ENCODE data around the gene CDC42BPA.
"Not testable (repeated sequence)": the region's sequence is repeated elsewhere in the genome, so short reads cannot be mapped to it uniquely, and the experiment has no call there.

The CDC42BPA gene

DNA sequence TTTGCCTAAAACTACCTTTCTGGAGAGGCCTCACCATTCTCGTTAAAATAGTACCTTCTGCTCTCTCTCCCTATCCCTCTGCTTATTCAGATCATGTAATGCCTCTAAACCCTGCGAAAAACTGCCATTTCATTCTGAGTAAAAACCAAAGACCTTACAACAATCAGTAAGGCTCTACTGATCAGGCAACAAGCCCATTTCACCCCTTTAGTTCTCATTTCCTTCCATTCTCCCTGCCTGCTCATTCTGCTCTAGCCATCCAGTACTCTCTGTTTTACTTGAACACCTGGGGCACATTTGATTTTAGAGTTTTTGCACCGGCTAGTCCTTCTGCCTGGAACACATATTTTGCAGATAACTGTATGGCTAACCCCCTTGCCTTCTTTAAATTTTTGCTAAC, 190.4 kb downstream of the CDC42BPA start:
- no peak for DNase-seq (ENCODE audit: low spot score)

DNA sequence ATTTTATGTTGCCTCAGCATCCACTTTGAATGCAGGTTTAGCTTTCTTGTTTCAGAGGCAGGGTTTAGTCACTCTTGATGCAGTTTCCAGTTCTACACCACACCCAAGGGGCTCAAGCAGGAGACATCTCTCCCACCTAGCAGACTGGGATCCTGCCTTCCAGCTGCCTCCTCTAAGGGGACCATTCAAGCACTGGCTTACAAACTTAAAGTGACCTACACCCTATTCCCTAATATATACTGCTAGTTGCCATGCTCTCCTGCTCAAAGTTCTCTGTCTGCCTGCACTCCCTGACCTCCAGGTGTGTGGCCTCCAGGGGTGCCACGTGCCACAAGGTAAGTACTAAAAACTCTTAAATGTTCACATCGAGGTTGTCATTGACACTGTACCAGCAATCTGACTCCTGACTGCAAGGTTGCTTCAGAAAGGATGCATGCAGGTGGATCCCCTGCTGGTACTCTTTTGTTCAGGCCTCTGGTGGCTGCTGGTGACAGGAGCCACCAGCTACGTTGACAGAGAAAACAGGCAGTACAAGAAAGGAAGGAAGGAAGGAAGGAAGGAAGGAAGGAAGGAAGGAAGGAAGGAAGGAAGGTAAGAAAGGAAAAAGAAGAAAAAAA, 192.3 kb downstream of the CDC42BPA start:
- no peak for DNase-seq (ENCODE audit: low spot score)

DNA sequence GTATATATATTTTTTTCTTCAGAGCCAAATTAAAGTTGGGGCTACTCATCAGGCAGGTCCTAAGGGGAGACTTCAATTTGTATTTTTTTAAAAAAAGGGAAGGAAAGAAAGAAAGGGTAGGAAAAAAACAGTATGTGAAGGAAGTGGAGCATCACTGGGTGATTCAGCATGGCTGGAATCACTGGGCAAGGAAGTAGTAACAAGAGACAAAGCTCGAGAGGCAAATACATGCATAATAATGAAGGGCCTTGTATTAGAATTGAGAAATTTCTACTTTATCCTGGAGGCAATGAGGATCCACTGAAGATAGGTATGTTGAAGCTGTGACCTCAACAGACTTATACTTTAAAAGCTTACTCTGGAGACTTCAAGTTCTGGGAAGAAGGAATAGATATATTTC, 193.8 kb downstream of the CDC42BPA start:
- no peak for DNase-seq (ENCODE audit: low spot score)

DNA sequence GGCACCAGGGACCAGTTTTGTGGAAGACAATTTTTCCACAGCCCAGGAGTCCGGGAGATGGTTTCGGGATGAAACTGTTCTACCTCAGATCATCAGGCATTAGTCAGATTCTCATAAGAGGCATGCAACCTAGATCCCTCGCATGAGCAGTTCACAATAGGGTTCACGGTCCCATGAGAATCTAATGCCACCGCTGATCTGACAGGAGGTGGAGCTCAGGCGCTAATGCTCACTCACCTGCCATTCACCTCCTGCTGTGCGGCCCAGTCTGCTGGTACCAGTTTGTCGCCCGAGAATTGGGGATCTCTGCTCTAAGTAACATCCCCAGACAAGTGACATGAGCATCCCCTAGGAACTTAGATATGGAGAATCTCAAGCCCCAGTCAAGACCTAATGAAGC, 197.5 kb downstream of the CDC42BPA start:
- DNase-seq (ENCODE audit: low spot score), result no peak

DNA sequence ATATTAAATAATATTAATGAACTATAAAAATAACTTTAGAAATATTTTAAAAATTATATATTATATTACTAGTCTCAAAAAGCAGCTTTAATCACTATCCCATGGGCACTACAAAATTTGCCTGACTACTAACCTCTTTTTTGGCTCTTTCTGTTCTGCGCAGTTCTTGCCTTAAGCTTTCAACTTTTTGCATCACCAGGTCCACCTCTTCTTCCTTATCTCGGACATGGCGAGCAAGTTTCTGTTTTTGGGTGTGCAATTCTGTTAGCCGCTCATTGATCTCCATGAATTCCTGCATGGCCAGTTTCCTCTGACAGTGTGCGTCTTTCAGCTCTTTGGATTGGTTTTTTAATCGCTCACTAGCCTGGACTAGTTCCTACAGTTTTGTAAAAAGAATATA, 205.8 kb downstream of the CDC42BPA start:
- no peak for DNase-seq (ENCODE audit: low spot score)

DNA sequence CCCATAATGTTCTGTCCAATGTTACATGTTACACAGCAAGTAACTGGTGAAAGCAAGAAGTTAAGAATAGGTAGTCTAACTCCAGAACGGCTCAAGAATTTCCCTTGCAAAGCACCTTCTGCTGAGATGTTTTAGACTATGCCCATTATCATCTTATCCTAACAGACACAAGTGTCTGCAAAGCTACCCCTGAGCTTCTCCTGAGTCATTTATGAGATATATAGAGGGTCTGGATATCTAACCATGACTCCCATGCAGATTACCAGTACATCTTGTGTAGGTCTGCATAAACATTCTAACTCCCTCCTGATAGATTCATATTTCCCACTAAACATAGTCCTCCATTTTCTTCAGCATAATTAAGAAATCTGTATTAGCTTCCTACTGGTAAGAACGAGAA, 206.5 kb downstream of the CDC42BPA start:
- no peak for DNase-seq (ENCODE audit: low spot score)

DNA sequence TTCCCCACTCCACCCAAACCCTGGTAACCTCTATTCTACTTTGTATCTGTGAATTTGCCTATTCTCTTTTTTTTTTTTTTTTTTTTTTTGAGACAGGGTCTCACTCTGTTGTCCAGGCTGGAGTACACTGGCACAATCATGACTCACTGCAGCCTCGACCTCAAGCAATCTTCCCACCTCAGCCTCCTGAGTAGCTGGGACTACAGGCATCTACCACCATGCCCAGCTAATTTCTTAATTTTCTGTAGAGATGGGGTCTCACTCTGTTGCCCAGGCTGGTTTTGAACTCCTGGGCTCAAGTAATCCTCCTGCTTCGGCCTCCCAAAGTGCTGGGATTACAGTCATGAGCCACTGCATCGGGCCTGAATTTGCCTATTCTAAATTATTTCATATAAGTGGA, 213.0 kb downstream of the CDC42BPA start:
- not testable (repeated sequence) for DNase-seq (ENCODE audit: low spot score)

DNA sequence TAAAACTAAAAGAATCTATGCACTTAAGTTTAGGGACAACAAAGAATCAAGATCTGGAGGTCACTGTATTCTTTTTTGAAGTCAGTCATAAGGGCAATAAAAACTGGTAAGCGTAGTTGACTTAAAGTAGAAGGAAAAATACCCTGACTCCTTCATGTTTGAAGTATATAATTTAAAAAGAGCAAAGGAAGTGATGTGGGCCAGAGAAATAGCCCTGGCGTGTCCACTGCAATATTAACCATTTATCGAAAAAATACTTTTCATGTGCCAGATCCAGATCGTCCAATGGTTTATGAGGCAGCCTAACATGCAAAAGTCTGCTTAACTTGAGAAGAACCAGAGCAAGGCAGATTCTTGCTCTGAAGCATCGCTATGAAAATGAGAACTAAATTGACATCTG, 216.2 kb downstream of the CDC42BPA start:
- DNase-seq (ENCODE audit: low spot score), result no peak

DNA sequence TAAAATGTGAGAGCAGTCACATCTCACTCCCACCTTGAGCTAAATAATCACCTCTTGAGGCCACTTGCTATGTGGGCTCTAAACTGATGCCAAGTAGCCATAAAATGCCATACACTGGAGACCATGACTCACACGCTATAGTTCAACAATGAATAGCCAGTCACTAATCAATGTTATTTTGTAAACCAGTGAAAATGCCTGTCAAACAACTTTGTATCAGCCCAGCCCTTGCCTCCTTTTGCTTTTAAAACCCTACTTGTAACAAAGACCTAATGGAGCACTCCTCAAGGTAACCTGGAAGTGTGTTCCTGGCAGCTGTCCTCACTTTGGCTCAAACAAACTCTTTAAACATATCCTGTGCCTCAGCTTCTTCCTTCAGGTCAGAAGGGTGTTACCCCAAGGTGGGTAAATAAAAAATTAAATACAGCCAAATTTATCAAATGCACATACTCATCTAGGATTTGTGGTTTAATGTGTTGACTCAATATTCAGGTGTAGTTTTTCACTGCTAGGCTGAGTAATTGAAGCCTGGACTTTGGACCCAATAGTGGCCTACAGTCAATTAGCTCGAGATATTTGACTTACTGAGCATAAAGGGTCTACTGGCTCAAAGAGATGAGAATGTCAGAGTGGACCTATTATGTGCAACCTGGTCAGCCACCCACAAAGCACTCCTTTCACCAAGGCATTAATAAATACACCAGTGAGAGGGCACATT, 223.9 kb downstream of the CDC42BPA start:
- no peak for DNase-seq (ENCODE audit: low spot score)

DNA sequence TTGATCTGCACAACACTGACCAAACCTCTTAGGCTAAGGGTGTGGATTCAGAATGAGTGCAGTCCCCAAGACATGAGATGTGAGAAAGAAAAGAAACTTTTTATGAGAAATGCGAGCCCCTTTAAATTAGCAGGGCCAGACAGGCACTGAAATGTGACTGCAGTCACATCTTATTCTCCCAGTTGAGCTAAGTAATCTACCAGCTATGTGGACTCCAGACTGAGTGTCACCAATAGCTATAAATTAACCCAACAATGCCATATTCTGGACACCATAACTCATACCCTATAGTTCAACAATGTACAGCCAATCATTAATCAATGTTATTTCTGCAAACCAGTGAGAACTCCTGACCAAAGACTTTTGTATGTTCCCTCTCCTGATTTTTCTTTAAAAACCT, 225.0 kb downstream of the CDC42BPA start:
- no peak for DNase-seq (ENCODE audit: low spot score)

DNA sequence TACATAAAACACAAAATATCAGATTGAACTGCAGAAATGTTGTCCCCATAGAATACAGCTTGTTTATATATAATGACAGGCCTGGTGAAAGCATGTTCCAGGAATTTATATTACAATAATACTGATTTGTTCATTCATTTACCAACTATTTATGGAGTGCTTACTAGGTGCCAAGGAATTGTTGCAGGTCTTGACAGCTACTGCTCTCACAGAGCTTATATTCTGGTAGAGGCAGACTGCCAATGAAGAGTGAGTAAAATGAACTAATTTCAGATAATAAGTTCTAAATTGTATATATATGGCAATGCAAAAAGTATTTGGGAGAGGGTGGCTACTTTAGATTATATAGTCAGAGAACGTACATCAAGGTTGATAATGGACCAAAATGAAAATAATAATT, 226.2 kb downstream of the CDC42BPA start:
- DNase-seq (ENCODE audit: low spot score), result no peak

DNA sequence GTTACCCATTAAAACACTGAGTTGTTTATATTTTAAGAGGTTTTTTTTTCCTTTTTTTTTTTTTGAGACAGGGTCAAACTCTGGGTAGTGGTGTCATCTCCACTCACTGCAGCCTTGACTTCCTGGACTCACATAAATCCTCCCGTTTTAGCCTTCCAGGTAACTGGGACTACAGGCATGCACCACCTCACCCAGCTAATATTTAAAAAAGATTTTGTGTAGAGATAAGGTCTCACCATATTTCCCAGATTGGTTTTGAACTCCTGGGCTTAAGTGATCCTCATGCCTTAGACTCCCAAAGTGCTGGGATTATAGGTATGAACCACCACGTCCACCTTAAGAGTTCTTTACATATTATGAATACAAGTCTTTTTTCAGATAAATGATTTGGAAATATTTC, 231.7 kb downstream of the CDC42BPA start:
- DNase-seq (ENCODE audit: low spot score), result no peak

DNA sequence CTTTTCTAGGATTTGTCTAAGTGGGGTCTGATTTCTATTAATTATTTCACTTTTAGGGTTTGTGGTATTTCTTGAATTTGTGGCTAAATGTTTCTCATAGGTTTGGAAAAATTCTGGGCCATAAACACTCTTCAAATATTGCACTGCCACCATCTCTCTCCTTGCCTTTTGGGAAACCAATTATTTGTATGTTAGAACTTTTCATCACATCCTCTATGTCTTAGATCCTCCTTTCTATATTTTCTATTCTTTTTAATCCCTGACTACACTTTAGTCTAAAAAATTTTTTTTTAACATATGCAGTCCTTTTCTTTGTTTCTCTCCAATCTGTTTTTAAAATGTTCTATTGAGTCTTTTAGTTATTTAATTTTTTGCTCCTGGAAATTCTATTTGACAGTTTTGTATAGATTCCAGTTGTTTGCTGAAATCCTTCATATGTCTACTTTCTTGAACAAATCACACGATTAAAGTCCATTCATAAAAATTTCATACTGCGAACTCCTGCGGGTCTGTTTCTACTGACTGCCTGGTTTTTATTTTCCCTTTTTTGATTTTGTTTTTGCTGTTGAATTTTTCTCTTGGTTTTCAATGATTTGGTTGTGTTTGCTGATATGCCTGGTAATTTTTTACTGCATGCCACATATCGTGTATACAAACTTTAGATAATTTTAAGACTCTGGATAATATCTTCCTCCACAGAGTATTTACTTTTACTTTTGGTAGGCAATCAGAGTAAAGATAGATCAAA, 235.1 kb downstream of the CDC42BPA start:
- no peak for DNase-seq (ENCODE audit: low spot score)

DNA sequence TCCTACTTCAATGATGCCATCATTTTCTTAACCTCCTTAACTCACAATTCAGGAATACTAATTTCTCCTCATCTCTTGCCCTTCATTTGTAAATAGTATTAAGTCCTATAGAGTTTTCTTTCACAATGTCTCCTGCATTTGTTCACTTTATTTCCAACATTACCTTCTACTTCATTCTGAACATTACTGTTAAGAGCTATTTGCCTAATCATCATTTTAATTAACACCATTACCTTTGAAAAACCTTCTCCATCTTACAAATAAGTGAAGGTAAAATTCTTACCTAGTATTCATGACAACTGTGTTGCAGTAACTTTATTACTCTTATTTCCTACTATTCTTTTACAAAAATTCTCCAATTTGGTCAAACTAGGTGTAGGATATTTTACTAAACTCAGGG, 240.5 kb downstream of the CDC42BPA start:
- DNase-seq (ENCODE audit: low spot score), result no peak

DNA sequence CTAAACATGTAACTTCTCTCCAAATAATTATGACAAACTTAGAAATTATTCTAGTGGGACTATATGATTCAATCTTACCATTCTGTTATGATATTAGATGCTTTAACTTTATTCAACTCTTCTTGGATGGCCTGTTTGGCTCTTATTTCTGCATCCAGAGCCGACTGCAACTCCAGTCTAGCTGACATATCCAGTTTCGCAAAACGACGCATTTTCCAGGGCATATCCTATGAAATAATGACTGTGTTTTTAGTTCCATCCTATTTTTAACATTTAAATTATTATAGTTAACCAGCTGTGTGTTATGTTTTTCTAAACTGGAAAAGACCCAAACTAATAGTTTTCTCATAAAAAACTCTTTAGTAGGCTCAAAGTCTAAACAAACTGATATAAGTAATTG, 244.5 kb downstream of the CDC42BPA start:
- DNase-seq (ENCODE audit: low spot score), result no peak

DNA sequence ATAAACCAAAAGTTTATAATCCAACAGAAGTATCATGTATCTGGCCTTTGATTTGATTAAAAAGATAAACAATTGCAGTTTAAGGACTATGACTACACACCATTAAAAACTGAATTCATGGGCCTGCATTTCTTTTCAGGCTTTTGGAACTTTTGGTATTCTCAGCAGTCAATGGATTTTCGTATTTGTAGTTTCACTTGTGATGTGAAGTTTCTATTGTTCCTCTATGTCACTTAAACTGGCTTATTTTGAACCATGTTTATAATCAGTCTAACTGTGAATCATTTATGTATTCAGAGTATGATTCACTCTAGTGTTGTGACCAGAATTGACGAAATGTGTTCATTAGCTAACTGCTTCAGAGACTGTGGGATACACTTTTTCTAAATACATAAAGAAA, 245.3 kb downstream of the CDC42BPA start:
- no peak for DNase-seq (ENCODE audit: low spot score)

DNA sequence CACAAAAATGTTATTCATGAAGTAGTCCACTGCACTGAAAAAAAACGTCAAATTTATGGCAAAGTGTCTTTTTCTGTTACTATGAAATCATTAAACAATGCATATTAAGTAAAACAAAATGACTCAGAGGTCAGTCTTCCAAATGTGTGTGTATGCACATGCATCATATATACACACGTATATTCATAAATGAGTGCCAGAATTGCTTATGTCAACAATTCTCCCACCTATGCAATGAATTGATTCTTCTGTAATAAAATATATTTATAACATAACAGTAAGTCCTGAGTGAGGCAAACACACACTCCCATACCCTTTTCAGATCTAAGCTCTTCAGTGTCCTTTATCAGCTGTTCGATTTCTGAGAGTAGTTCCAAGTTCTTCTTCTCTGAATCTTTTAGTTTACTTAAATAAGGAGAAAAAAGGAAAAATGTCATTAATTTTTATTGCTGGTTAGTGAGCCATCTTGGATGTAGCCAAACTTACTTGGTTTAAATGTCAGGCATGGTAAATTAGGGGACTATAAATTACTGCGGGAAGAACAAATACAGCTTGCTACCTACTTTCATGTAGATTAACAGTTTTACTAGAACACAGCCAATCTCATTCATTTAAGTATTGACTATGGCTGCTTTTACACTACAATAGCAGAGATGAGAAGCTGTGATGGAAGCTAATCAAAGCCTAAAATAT, 246.3 kb downstream of the CDC42BPA start:
- DNase-seq (ENCODE audit: low spot score), result no peak

DNA sequence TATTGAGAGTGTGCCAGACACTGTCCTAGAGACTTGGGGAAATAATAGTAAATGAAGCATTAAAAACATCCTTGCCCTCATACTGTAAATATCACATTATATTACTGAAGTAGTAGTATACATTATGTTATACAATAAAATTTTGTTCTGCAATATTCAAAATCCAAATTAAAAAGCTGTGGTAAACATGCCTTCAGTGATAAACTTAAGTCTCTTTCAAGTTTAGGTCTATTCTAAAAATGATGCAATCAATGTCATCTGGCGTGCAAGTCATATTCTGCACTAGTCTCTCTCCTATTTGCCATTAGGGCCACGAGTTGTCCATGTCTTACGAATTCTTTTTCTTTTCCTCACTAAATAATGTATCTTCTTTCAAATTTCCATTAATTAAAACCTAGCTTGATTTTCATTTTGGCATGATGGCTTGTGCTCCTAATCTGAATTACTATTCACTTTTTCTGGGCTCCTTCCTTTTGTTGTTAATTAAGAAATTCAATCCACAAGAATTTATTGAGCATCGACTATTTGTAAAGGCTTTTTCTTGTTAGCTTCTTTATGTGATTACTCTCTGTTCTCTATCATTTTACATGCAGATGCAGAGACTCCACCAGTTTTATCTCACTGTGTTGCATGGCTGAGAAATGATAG, 247.5 kb downstream of the CDC42BPA start:
- no peak for DNase-seq (ENCODE audit: low spot score)

DNA sequence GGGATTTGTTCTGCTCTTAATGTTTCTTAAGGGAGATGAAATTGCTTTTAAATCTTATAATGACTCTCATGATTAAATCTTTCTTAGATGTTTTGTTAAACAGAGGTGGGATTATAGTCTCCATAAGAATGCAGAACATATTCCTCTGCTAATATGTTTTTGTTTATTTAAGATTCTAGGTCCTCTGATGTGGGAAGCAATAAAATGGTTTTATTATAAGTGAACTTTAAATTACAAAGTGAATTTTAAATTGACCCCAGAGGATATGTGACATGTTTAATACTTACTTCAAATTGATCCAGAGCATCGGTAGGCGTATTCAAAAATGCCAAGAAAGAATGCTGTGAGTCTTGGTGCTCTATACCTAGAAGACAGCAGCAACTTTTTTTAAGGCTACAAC, 248.8 kb downstream of the CDC42BPA start:
- DNase-seq (ENCODE audit: low spot score), result no peak

DNA sequence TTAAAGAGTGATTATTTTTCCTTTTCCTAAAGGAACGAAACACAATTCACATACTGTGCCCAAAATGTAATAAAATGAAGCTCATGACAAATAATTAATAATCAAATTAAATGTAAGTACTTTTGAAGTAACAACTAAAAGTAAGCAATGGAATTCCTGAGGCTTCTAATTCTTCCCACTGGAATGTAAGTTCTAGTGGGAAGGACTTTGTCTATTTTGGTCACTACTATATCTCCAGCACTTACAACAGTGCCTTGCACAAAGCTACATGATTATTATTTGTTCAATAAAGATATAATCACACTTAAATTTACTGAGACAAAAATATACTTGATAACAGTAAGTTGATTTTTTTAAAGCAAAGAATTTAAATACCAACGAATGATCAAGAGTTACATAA, 249.4 kb downstream of the CDC42BPA start:
- no peak for DNase-seq (ENCODE audit: low spot score)

DNA sequence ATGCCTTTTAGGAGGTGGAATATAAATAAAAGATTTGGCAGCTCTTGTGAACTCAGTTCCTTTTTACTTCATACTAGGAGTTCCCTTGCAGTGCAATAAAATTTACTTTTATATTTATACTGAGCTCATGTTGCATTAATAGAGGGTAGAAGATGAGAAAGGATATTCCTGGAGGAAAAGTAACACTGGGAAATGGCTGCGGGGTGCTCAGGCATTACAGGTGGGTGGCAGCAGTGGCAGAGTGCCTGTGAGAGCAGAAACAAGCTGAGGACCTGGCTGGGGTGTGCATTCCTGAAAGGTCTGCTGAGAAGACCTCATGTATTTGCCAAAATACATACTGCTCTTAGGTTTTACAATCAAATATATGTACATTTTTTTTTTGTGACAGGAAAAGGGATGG, 251.3 kb downstream of the CDC42BPA start:
- no peak for DNase-seq (ENCODE audit: low spot score)

DNA sequence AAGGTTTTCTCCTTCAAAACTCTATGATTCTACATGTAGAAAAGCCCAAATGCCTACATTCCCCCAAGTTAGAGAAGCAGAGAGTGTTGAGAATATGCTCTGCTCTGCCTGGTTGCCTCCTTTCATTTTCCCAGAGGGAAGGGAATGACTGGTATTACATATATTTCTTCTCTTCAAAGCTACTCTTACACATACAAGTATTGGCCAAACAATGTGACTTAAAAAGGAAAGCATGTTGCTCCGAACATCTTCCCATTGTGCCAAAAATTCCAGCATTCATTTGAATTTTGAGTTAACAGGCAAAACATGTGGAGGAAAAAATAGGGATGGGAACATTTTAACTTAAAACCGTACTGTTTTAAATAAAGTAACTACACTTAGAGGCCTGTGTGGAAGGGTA, 253.0 kb downstream of the CDC42BPA start:
- no peak for DNase-seq (ENCODE audit: low spot score)

Data from ecto neural progenitor cell (in vitro differentiated cells).